GM21737 (cell line): ENCODE data around the gene HSD17B14.
"Not testable (repeated sequence)": the region's sequence is repeated elsewhere in the genome, so short reads cannot be mapped to it uniquely, and the experiment has no call there.

Experiments
- ATAC-seq: cut with Tn5 transposase; IDR thresholded peaks from one replicate; pipeline ENCODE4 v1.9.1; 2021; ENCODE audit warnings: mild to moderate bottlenecking, moderate library complexity; ENCODE audit not compliant: unreplicated experiment

The HSD17B14 gene

DNA sequence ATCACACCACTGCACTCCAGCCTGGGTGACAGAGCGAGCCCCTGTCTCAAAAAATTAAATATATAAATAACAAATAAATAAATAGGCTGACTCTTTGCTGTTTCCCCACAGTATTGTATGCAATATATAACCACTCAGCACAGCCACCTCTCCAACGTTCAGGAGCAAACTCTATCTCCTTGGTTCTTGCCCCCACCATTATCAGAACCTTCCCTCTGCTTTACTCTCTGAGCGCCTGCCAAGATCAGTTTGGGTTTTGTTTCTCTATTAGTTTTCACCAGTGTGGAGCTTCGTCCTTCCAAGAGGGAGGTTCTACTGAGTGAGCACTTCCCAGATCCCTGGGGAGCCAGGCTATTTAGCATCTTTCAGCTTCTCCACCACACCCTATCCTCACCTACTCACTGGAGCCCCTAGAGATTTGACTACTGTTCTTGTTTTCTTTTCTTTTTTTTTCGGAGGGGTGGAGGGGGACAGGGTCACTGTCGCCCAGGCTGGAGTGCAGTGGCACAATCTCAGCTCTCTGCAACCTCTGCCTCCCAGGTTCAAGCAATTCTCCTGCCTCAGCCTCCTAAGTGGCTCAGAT, 68.0 kb downstream of the HSD17B14 start:
- not testable (repeated sequence) for ATAC-seq

DNA sequence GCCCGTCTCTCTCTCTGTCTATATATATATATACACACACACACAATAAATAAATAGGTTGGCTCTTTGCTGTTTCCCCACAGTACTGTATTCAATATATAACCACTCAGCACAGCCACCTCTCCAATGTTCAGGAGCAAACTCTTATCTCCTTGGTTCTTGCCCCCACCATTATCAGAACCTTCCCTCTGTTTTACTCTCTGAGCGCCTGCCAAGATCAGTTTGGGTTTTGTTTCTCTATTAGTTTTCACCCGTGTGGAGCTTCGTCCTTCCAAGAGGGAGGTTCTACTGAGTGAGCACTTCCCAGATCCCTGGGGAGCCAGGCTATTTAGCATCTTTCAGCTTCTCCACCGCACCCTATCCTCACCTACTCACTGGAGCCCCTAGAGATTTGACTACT, 70.5 kb downstream of the HSD17B14 start:
- not testable (repeated sequence) for ATAC-seq
